ENCODE results near the gene CABCOCO1.
A peak's percentile ranks its signal among the peaks of the same experiment; 100 is the strongest.

Gene CABCOCO1

DNA sequence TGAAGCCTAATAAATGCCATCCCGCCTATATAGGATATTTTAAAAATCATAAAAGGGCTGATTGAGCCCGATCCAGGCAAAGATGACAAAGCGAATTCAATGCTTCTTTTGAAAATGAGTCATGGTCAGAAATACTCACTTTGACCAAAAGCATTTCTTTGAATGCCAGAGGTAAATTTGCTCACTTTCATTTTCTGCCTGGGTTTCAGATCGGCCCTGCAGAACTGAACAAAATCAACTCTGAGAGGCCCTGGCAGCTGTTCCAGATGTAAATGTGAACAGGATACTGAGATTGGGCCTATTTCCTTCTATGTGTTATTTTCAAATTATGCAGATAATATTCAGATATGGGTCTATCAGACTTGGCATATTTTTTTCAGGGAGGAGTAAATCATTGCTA lies 124.0 kb downstream of the CABCOCO1 start:
- peak; percentile 82 for DNase-seq (ENCODE audit: low spot score)

DNA sequence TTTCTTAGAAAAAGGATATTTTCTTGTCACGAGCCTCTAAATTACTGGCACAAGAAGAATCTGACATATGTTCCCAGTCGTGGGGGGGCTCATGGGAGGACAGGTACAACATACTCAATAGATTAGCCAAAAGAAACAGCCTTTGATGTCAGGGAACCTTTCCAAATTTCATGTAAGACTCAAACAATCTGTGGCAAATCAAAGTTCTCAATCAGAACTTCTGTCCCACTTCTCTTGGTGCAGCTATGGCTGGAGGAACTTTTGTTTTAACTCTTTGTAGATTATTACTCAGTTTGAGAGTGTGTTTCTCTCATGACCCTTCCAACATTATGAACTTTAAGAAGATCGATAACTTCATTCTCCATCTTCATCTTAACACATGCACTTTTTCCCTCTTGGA lies 124.4 kb downstream of the CABCOCO1 start:
- DNase-seq (ENCODE audit: low spot score) = no peak

DNA sequence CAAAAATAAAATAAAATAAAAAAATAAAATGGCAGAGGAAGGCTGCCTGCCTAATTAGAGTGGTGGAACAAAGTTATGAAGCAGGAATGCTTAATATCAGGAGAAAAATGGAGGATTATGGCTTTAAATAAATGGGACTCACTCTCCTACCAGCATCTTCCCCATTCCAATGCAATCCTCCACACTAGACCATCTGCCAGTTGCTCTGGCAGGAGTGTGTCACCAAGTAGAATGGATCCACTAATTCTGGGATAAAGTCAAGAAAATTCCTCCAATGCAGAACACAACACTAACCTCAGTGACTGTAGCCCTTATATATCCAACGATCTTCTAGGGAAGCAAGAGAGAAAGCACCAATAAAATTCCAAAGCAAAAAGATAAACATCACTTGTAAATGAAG lies 126.3 kb downstream of the CABCOCO1 start:
- DNase-seq (ENCODE audit: low spot score) = no peak

DNA sequence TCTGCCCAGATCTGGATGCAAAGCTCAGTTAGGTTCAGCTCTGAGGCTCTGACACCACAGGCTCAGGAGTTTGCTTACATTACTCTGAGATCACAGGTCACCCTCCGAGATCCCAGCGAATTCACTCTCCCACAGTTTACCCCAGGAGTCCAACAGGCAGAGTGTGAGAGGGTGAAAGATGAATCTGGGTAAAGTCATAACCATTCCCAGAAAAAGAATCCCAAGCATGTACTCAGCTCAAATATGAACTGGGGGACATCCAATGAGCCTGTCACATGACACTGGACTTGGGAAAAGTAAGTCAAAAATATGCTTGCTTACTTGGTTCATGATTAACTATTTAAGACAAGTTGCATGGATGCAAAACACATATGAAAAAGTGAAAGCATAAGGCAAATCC lies 128.5 kb downstream of the CABCOCO1 start:
- DNase-seq (ENCODE audit: low spot score) = peak; percentile 49

DNA sequence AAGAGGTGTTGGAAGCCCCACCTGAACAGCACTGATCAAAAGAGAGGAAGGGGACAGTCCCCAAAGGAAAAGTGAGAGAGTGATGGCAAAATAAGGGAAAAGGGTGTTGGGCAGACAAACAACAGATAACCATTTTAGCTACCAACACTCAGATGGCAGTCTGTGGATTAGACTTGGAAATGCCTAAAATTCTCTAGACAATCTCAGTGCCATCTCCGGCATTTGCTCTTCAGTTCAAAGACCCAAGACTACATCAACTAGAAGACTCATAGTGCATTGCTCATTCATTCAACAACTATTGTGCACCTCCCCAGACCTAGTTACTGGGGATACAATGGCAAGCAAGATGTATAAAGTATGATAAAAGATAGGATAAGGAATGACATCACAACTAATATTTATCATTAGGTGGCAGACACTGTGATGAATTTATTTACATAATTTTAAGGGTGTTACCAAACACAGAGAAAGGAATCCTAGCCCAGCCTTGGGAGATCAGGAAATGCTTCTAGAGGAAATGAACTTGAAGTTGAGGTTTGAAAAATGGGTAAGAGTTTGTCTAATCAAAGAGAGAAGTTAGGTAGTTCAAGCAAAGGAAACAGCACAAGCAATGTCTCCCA lies 129.5 kb downstream of the CABCOCO1 start:
- no peak for DNase-seq (ENCODE audit: low spot score)

DNA sequence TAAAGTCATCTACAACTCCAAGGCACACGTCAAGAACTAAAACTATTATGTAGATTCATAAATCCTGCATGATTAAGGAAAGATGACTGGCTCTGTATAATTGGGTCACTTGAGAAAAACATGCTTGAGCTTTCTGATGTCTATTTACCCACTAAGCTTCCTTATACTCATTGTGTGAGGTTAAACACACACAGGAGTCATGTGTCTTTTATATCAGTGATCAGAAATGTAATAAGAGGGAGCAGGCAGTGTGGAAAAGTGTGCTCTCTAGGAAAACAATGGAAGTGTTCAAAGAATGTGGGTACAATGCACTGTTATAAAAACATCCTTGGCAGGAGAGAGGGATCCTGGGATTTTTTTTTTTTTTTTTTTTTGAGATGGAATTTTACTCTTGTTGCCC lies 130.2 kb downstream of the CABCOCO1 start:
- no peak for DNase-seq (ENCODE audit: low spot score)

DNA sequence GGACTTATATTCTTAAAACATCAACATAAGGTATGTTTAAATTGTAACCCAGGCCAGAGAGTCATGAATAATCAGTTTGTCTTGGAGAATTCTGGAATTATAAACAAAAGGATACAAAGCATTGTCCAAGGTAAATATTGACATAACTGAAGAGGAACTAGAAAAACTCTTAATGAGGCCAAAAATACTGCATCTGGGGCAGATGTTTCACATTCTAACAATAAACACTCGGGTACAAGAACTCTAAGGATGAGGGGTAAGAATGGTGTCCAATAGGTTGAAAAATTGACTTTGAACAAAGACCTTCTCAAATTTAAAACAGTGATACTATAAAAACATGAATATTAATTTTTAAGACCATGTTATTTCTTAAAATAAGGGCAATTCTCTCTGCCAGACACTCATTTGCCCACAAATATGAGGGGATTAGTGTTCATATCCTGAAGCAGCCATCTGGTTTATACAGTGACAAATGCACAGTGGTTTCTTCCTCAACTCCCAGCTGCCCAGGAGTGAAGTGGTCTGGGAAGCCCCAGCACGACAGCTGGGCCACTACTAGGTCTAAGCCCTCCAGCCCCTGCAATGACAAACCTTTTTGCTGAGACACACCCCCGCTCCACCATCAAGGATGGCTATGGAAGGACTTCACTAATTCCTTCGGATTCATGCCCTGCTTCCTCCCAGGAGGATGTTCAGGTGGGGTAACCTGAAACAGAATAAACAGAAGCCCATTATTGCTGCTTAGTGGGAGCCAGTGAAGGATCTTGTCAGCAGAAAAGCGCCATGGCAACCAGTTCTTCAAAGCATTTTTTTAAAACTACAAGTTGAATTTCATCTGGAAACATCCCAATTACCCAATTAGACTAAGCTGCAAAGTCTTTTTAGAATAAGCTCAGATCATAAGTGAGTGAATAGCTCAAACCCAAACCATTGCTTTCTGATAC lies 131.3 kb downstream of the CABCOCO1 start:
- DNase-seq (ENCODE audit: low spot score) = peak; percentile 63

DNA sequence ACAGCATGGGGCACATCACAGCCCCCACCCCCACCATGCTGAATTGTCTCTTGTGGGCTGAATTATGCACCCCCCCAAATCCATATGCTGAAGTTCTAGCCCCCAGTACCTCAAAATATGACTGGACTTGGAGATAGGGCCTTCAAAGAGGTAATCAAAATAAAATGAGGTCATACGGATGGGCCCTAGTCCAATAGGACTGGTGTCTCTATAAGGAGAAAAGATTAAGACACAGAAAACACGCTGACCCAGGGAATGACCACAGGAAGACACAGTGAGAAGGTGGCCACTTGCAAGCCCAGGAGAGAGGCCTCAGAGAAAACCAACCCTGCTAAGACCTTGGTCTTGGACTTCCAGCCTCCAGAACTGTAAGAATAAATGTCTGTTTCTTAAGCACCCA lies 132.4 kb downstream of the CABCOCO1 start:
- no peak for DNase-seq (ENCODE audit: low spot score)

DNA sequence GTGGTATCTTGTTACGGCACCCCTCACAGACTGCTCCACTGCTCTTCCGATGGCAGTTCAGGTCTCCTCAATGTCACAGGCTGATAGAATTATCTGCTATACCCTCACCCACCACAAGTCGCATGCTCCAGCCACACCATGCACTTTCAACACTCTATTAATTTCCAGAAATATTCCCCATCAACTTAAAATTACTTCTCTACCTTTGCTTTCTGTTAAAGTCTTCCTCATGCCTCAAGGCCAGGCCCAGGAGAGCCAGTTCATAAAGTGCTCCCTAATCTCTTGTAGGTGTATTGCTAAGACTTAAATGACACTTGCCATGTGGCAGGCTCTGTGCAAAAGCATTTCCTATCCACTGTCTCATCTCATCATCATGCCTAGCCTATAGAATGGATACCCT lies 132.8 kb downstream of the CABCOCO1 start:
- DNase-seq (ENCODE audit: low spot score) = no peak

DNA sequence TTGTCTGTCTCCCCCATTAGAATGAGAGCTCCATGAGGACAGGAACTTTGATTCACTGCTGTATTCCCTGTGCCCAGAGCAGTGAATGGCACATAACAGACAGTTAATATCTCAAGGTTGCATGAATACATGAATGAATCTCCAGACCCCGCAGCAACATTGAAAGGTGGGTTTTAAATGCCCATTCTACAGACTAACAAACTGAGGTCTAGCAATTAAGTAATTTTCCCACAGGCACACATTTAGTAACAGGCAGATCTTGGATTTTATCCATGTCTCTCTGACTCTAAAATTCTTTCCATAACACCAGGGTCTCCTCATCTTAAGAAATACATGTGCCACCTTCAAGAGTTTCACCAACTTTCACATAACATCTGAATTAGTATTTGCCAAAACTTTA lies 134.1 kb downstream of the CABCOCO1 start:
- DNase-seq (ENCODE audit: low spot score) = no peak

DNA sequence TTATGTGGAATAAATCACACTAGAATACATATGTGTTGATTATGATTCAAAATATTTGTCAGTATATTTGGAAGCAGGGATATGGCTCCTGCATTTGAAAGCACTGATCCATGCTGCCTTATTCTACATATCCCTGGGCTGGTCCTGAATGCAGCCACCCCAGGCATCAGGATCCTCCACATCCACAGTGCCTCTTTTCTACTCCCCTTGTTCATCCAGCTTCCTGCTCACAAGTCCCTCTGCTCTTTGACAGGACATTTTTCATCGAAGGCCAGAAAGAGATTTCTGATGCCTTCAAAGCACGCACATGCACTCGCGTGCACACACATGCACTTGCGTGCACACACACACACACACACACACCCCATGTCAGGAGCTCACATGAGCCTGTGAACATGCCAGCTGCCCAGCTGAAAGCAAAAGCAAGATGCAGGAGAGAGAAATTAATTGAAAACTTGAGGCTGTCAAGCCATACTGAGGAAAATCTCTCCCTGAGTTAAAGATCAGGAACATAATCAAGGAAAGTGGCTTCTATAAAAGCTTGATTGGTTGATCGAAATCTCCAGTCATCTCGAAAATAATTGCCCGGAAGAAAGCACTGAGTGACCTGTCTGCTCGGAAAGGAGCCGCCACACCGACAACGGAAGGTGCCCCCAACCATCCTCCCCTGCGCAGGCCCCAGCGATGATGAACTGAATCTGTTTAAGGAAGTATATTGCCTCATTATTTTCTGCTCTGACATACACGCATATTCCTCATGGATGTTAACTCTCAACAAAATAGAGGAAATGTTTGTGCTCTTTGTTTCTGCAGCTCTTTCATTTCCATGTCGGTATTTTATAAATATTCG lies 134.8 kb downstream of the CABCOCO1 start:
- DNase-seq (ENCODE audit: low spot score) = no peak

DNA sequence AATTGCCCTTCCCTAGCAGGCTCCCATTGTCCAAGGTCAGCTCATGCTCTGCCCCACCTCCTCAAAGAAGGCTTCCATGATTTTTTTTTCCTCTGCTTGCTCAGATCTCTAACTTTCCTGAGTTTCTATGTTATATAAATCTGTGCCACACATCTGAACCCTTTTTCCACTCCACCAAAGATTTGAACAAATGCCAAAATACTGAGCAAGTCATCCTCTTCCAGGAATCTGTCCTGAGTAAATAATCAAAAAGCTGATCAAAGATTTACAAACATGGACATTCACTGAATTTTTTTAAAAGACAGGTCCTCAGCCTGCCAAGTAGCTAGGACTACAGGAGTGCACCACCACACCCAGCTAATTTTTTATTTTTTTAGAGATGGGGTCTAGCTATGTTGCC lies 136.0 kb downstream of the CABCOCO1 start:
- DNase-seq (ENCODE audit: low spot score) = no peak

DNA sequence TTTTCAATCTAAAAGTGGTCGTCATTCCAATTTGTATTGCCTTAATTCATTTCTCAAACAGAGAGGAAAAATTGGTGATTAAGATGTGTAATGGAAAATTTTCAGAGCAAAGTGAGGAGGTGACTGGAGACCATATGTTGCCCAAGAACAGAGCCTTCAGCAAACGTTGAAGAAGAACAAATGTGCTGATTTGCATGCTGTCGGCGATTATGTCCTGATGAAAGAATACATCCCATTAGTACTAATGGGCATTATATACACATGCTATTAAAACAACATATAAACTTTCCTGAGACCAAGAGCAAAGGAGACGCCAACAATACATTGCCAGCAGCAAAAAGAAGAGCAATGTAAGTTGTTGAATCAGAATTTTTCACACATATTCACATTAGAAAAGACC lies 138.8 kb downstream of the CABCOCO1 start:
- no peak for DNase-seq (ENCODE audit: low spot score)

DNA sequence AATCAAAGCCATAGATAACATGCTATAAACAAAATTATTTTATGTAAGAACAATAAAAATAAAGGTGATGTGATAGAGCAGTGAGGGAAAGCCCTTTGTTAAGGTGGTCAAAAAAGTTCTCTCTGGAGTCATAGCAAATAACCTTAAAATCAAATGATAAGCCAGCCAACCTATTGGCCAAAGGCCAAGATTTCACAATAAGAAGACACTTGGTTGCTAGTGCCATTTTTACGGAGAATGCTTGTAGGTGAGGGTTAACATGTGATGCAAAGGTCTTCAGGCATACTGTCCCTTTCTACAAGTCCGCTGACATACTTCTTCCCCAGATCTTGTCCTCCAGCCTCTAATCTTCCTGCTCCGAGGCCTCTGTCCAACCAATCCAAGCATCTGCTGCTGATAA lies 140.5 kb downstream of the CABCOCO1 start:
- DNase-seq (ENCODE audit: low spot score) = no peak

DNA sequence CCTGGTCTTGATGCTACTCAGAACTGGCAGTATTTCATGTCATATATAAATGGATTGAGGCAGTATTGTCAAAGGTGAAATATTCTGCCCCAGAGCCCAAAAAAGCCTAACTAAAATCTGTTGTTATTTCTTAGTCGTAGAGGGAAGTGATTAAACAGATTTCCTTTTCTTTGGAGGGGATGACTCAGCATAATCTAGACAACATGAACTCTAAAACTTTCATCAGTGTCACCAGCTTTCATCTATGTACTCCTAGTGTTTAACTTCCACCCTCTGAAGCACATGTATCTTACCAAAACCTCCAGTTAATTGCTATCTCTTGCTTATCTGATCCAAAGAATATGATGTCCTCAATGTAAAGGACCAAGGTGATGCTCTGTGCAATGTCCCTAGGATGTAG lies 141.7 kb downstream of the CABCOCO1 start:
- no peak for DNase-seq (ENCODE audit: low spot score)

DNA sequence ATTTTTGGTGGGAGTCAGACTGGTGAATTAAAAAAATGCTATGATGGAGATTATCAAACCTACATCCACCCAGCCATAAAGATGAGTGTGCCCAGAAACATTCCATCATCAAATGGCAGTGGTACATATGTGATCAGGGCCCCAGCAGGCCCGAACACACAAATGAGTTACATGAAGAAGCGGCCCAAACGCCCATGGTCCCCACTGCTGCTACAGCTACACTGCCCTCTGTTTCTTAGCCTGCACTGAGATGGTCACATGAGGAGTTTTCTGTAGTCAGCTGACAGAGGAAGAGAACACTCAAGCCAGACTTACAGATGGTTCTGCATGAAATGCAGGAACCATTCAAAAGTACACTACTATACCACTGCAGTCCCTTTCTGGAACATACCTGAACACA lies 142.4 kb downstream of the CABCOCO1 start:
- DNase-seq (ENCODE audit: low spot score) = no peak

DNA sequence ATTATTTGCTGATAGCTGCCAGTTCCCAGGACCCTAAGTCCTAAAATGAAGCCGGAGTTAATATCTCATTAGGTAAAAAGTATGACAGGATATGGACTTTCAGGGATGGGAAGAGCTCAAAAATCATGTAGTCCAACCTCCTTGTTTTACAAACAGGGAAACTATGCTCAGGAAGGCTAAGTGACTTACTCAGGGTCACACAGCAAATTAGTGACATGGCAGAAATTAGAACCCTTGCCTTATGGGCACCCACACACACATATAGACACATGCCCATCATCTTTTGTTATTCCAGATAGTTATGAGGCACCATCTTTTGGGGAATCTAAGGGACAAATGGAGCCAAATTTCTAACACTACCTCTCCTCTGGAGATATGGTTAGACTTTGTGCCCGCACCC lies 147.5 kb downstream of the CABCOCO1 start:
- no peak for DNase-seq (ENCODE audit: low spot score)

DNA sequence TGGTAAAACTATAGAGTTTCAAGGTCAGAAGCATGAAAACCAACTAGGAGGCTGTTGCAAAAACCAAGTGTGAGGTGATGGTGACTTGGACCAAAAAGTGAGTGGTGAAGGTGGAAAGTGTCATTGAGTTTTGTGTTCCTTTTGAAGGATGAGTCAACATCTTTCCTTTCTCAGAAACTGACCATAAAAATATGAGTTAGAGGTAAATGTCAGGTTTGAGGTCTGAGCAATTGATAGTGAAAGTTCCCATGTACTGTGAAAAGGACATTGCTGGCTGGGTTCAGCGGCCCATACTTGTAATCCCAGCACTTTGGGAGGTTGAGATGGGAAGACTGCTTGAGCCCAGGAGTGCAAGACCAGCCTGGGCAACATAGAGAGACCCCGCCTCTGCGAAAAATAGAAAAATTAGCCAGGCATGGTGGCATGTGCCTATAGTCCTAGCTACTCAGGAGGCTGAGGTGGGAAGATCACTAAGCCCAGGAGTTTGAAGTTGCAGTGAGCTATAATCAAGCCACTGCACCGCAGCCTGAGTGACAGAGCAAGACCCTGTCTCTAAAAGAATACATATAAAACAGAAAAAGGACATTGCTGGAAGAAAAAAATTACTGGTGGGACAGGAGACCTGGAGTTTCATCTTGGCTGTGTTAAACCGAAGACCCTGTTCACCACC lies 149.5 kb downstream of the CABCOCO1 start:
- DNase-seq (ENCODE audit: low spot score) = no peak

DNA sequence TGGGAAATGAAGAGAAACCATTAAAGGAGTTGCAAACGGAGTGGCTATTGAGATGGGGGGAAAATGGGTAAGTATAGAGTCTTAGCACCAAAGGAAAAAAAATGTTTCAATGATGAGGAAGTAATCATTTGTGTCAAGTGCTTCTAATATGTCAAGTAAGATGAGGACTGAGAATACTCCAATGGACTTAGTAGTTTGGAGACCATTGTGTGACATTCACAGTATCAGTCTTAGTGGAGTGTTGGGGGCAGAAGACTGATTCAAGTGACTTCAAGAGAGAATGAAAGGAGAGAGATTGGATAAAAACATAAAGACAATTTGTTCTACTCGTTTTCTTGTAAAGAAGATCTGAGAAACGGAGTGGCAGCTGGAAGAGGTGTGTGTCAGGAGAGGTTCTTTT lies 150.2 kb downstream of the CABCOCO1 start:
- no peak for DNase-seq (ENCODE audit: low spot score)

DNA sequence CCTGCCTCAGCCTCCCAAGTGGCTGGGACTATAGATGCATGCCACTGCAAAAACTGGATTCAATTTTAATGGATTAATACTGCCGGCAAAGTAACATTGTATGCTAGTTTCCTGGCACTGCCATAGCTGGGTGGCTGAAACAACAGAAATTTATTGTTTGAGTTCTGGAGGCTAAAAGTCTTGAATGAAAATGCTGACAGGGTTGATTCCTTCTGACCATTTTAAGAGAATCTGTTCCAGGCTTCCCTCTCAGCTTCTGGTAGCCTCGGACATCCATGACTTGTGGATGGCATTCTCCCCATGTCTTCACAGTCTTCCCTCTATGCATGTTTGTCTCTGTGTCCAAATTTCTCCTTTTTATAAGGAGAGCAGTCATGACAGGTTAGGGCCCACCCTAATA lies 151.4 kb downstream of the CABCOCO1 start:
- no peak for DNase-seq (ENCODE audit: low spot score)

DNA sequence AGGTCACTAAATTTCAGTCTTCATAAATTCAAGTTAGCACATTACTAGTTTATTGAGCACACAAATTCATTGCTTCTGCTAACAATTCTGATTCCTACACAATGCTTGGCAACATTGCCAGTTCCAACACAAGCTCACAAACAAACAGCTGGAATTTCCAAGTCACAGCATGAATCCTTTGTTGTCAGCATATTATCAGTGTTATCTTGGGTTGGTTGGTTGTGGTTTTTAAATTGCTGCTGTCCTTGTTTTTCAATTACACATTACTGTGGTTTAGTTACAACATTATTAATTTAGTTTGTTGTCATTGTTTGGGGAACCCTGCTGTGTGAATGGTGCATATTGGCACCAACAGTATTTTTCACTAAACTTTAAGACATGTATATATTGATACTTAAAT lies 152.8 kb downstream of the CABCOCO1 start:
- no peak for DNase-seq (ENCODE audit: low spot score)
